AG10803 (cell line): ENCODE data around the gene FRS3.

Experiments used
- DNase-seq: peaks from one replicate; pipeline ENCODE4 v3.0.0; 2010; ENCODE audit warnings: low read depth
- H3K4me3 ChIP-seq: 2 replicates; pipeline ENCODE4 v1.5.1; 2011; ENCODE audit warnings: mild to moderate bottlenecking, low read length, control low read depth
- CTCF ChIP-seq: conservative IDR thresholded peaks from 2 replicates; pipeline ENCODE4 v1.5.1; 2011; ENCODE audit warnings: mild to moderate bottlenecking, low read length, control low read depth, inconsistent platforms

The FRS3 gene

GRCh38 chr6:41729624-41730023, 50.1 kb downstream of the FRS3 start:
- DNase-seq: no peak
- H3K4me3 ChIP-seq: no peak overlapping the region
- no peak for TF ChIP-seq CTCF

GRCh38 chr6:41728954-41729353, 50.7 kb downstream of the FRS3 start:
- DNase-seq: no peak
- no peak for TF ChIP-seq CTCF
- no peak overlapping the region for H3K4me3 ChIP-seq

- H3K4me3 ChIP-seq: no peak overlapping the region
- no peak for TF ChIP-seq CTCF
- DNase-seq: no peak
These were observed 51.4 kb downstream of the FRS3 start for GRCh38 chr6:41728073-41728936.

GRCh38 chr6:41727705-41728072, 52.0 kb downstream of the FRS3 start:
- H3K4me3 ChIP-seq: no peak overlapping the region
- TF ChIP-seq CTCF: no peak
- DNase-seq: no peak

- no peak for TF ChIP-seq CTCF
- no peak for DNase-seq
- H3K4me3 ChIP-seq: no peak overlapping the region
These were observed 52.8 kb downstream of the FRS3 start for GRCh38 chr6:41726876-41727275.

GRCh38 chr6:41724586-41725501, 54.9 kb downstream of the FRS3 start:
- peak; percentile 41 for DNase-seq
- TF ChIP-seq CTCF: no peak
- no peak overlapping the region for H3K4me3 ChIP-seq

- DNase-seq: no peak
- no peak overlapping the region for H3K4me3 ChIP-seq
- TF ChIP-seq CTCF: no peak
These were observed 55.5 kb downstream of the FRS3 start for GRCh38 chr6:41724228-41724580.
